ENCODE data around the gene NPS. TPM values are rescaled to one million over a fixed set of nuclear protein-coding genes. Genes with fewer than 3 reads are reported as not detected.

Gene NPS
- total and polyA plus RNA-seq, 12 donors: not detected

DNA sequence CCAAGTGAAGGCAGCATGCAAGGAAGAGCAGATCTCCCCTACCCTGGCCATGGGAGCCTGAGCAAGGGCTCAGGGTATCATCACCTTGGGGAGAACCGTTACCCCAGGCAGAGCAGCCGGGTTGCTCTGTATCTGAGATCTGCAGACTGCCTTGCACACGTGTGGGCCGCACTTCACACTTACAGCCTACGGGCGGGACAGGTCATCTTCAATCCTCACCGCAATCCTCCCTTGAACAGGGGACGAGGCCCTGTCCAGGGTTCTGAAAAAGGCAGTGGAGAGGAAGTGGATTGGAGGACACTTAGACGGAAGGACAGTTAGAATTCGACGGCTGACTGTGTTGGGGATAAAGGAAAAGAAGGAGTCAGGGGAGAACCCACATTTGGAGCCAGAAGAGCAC, 51.4 kb downstream of the NPS start:
- no peak for DNase-seq
- no peak for TF ChIP-seq CTCF (IDR thresholded peaks at IDR 0.05)
- no peaks in the 10 kb centered on the region for H3K9me3 ChIP-seq
- intact Hi-C loops (cut with DNase I): no loop called here
- ATAC-seq: no peak
- peaks cover 0 to 8% (median 0%) of the 10 kb centered on the region in 7 donors for H3K27me3 ChIP-seq
- no peaks in the 10 kb centered on the region for H3K4me1 ChIP-seq
- H3K36me3 ChIP-seq: no peaks in the 10 kb centered on the region
- no peak overlapping the region for H3K27ac ChIP-seq
- WGBS, 2 donors: 32 to 36% methylated on average over 11 of the region's 11 CpGs
- no peak overlapping the region for H3K4me3 ChIP-seq

Other genes with a start within 250 kb of the NPS start
- gene FOXI2, start 187.9 kb downstream of the NPS start, total RNA-seq: under 1 TPM in 8 of 10 donors, not detected in 2; 0.07 to 0.81 (median 0.31) TPM
- under 1 TPM in 1 of 2 donors, not detected in 1; 0.19 TPM for gene FOXI2, start 187.9 kb downstream of the NPS start, polyA plus RNA-seq